HG02759 (cell line): ENCODE data around the gene TRIM38.
"Not testable (repeated sequence)": the region's sequence is repeated elsewhere in the genome, so short reads cannot be mapped to it uniquely, and the experiment has no call there.

ENCODE experiments used
- ATAC-seq: cut with Tn5 transposase; IDR thresholded peaks from one replicate; pipeline ENCODE4 v1.9.1; 2021; ENCODE audit warnings: mild to moderate bottlenecking, moderate library complexity; ENCODE audit not compliant: unreplicated experiment

The TRIM38 gene, protein sequence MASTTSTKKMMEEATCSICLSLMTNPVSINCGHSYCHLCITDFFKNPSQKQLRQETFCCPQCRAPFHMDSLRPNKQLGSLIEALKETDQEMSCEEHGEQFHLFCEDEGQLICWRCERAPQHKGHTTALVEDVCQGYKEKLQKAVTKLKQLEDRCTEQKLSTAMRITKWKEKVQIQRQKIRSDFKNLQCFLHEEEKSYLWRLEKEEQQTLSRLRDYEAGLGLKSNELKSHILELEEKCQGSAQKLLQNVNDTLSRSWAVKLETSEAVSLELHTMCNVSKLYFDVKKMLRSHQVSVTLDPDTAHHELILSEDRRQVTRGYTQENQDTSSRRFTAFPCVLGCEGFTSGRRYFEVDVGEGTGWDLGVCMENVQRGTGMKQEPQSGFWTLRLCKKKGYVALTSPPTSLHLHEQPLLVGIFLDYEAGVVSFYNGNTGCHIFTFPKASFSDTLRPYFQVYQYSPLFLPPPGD

DNA sequence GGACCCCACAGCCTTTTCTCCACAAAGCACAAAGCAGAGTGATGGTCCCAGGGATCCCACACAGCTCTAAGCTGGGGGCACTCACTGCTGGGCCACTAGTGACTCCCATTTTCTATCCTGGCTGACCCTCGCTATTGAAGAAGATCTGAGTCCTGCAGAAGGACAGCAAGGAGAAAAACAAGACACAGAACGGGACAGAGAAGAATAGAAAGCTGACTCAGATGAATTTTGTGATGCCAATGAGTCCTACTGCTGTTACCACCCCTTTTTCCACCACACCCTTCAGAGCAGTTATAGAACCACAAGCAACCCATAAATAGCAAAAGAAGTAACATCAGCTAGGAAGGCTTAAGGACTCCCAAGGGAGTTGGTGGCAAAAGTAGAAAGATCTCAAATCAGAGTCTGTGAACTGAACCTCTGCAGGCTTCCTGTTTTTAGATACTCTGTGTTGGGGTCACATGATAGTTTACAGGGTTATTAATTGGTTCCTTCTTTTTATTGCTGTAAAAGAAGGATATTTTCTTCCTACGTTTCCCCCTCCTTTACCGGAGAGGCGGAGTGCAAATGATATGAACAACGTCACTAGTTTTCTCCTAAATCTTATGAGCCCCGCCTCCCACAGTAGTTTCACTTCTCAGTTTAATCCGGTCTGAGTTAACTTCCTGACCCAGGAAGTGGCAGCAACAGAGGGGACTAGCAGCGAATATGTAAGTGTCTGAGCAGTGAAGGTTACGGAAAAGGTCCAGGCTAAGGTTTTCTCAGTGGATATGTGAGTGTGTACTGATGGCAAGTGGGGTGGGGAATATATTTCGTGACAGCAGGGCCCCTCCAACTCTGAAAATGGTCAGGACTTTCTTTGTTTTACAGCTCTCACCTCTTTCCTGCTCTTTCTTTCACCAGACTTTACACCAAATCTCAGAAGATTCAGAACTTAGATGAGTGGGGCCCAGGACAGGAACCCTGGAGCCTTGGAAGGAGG is at the start of gene TRIM38:
Gene TRIM38, plus strand, starts transcription at position 654 of the 979 bp plus-strand sequence. CDS start 3,721 bp downstream, outside the sequence.
- peak; percentile 80 for ATAC-seq

DNA sequence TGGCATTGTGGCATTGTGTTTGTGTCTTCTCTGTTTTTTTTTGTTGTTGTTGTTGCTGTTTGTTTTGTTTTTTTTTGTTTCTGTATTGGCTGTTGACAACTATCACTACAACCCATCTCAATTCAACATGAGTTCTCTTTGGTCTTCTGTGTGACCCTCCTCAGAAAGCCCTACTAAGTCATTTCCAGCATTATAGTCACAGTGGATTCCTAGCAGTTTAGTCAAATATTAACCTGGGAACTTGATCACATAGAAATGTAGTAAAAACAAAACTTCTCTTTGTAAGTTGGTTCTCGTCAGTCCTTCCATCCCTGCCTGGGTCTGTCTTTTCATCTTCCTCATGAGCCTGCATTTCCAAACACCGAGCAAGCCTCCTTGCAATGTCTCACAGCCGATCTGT is 48.9 kb upstream of the TRIM38 start:
- ATAC-seq, result no peak

DNA sequence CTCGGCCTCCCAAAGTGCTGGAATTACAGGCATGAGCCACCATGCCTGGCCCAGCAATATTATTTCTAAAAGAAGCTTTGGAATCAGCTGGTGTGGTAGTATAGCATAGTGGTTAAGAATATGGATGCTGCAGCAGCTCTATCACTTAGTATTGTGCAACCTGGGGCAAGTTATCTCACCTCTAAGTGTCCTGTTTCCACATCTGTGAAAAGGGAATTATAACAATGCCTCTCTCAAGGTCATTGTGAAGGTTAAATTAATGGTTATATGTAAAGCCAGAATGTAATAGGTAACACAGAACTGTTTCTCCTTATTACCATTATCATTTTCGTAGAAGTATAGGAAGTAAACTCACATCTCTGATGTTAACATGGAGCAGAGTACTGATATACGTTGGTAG is 46.3 kb upstream of the TRIM38 start:
- no peak for ATAC-seq

DNA sequence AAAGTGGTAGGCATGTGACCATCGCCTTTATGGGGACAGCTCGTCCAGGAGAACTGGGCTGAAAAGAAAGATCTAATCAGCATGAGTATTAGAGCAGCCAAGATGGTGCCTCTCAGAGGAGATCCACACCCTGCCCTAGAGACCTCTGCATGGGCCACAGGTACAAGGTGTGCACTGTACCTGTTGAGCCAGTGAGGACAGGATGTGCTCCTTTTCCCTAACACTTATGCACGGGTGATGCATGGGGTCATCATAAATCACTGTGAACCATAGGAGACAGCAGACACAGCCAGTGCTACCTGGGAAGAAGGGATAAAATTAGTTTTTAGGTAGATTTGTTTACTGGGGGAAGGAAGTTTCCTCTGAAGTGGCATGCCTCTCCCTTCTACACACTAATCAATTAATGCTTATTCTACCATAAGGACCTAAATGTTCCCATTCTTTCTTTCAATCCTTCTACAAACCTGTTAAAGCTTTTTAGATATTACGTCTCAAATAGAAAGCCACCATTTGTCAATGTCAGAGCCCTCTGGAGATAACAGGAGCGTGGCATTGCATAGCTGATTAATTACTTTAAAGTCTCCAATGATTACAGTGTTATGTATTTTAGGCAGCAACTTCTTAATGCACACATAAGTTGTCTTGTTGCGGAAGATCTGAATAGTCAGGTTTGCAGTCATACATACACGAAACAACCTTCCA is 45.7 kb upstream of the TRIM38 start:
- ATAC-seq, result no peak

DNA sequence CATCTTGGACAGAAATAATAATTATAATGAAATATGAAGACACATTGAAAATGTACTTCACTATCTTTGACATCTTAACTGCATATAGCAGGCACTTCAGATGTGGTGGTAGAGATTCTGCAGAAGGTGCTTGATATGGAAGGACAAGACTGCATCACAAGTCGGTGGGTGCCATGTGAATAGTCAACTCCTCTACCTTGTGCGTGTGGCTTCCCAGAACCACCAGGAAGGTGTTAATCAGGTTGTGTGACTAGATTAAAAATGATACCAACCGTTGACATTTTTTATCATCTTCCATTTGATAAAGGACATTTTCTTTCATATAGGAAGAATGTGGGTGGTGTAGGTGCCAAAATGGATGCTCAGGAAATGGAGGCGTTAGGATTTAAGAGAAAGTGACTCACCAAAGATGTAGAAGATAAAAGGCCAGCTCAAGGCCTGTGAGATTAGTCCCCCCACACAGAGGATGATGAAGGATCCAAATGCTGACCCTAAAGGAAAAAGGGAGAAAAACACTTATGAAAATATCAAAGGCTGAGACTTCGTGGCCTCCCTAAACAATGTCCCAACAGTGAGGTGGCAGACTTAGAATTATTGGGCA is 44.4 kb upstream of the TRIM38 start:
- ATAC-seq, result no peak

DNA sequence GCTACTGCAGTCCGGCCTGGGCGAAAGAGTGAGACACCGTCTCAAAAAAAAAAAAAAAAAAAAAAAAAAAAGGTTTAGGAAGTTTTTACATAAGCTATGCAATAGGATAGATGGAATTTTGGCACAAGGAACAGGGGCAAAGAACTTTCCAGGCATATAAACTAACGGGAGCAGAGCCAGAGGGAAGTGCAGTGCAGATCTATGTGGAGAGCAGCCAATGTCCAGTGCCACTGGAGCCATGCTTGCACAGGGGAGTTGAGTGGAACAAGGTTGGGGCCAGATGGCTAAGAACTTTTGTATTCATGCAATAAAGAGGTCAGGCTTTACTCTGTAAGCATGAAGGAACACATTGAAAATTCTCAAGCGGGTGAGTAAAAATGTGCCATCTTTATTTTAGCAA is 42.9 kb upstream of the TRIM38 start:
- ATAC-seq, result no peak

DNA sequence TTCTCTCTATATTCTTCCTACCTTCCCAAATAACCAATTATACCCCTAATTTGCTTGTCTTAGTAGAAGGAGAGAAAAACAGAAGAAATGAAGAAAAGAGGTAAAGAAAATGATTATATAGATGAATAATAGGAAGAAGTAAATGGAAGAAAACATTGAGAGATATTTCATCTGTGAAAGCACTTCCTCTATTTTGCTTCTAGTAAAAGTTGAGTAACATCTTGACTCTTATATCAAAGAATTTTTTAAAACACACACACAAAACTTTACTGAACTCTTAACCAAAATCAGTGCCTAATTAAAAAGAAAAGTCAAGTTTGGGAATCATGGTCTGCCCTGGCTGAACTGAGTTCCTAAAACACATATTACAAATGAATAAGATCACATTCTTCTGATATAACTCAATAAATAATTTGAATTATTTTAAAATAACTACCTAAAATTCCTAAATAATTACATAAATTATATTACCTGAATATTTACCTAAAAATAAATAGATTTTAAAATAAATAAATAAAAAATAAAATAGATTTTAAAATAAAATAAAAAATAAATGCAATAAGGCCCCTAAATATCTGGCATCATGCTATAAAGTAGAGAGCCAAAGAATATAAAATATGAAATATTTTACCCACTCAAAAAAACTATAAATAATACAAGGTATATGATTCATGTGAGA is 40.9 kb upstream of the TRIM38 start:
- ATAC-seq, result no peak

DNA sequence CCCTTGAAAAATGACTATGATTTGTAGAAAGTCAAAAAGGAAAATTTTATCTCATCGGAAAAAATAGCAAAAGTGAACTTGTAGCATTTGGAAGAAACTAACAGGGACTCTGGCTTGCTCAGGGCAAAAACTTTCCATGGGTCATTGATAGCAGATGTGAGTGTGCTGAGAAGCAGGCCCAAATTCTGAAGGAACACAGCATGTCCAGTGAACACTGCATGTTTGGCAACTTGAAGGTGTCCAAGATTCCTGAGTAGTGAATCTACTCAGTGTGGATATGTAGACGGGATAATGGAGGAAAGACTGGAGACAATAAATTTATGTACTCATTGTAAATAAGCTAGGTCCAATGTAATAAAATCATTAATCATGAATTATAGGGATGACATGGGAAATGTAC is 40.3 kb upstream of the TRIM38 start:
- no peak for ATAC-seq

DNA sequence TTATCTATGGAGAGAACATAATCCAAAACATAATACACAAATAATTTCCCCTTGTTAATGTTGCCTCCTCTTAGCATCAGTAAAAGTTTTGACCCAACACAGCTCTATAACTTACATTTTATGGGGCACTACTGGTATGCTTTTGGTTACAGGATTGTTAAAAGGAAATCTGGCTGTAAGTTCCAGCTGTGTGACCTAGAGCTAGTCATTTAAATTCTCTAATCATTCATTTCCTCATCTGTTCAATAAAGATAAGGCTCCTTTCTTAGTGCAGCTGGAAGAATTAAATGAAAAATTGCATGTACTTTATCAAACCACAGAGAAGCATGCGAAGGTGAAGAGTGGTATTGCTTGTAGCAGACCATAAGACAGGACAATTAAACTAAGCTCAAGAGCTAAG is 36.7 kb upstream of the TRIM38 start:
- no peak for ATAC-seq

DNA sequence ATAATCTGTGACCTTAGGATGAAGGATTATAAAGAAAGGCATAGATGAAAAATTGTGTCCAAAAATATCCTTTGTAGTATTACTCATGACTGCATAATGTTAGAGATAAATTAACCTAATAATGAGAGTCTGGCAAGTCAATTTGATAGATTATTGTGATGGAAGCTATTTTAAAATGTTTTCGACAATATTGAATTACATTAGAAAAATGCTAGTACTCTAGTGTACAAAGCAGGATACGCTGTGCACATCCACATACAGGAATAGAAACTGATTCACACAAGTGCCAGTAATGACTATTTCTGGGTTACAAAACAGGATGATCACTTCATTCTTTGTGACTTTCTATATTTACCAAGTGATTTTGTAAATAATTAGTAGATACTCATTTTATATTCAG is 35.4 kb upstream of the TRIM38 start:
- no peak for ATAC-seq

DNA sequence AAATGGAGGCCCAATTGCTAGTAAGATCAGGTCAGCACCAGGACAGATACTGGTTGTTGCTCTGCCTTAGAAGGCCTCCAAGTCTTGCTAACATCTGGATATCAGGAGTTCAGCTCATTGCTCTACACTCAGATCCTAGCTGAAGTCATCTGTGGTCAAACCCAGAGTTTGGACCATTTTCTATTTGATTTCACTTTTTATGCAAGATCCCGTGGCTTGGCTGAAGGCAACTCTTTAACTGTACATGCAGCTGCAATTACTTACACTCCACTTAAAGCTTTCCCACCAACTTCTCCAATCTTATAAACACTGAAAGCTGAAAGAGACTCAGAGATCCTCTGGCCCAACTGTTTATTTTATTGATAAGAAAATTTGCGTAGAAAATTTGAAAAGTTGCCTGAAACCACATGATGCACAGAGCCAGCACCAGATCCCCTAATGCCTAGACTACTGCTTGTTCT is 34.8 kb upstream of the TRIM38 start:
- no peak for ATAC-seq

DNA sequence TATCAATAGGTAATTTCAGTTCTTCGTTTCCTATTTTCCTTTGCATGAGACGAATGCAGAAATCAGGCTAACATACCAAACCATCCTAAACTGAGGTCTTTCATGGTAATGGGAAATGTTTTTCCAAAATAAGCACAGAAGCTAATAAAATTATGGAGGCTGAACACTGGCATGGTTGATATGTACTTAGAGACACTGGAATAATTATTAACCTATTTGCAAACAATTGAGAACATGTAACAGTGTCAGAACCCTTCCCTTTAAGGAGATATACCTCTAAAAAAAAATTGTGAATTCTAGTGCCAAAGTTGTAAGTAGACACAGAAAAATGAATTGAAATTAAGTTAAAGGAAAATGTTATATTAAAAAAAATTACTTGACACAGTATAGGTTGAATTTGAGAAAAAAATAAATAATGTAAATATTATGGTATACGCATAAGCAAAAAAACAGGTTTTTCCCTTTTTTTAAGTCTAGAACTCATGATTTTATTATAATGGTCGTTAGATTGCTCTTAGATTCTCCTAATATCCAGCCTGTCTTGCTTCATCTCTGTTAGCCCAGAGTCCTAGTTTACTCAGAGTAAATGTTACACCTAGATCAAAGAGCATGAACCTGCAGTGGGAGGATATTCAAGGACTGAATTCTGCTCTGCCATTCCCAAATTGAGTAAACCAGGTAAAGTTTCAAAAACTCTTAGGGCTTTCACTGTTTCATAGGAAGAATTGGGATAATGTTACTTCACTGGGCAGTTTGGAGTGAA is 33.9 kb upstream of the TRIM38 start:
- no peak for ATAC-seq

DNA sequence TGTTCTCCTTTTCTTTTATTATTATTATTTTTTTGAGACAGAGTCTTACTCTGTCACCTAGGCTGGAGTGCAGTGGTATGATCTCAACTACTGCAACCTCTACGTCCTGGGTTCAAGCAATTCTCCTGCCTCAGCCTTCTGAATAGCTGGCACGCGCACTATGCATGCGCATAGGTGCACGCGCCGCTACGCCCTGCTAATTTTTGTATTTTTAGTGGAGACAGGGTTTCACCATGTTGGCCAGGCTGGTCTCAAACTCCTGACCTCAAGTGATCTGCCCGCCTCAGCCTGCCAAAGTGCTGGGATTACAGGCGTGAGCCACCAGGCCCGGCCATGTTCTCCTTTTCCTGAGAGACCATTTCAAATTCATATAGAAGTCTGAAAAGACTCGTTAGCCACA is 32.8 kb upstream of the TRIM38 start:
- ATAC-seq, result not testable (repeated sequence)

DNA sequence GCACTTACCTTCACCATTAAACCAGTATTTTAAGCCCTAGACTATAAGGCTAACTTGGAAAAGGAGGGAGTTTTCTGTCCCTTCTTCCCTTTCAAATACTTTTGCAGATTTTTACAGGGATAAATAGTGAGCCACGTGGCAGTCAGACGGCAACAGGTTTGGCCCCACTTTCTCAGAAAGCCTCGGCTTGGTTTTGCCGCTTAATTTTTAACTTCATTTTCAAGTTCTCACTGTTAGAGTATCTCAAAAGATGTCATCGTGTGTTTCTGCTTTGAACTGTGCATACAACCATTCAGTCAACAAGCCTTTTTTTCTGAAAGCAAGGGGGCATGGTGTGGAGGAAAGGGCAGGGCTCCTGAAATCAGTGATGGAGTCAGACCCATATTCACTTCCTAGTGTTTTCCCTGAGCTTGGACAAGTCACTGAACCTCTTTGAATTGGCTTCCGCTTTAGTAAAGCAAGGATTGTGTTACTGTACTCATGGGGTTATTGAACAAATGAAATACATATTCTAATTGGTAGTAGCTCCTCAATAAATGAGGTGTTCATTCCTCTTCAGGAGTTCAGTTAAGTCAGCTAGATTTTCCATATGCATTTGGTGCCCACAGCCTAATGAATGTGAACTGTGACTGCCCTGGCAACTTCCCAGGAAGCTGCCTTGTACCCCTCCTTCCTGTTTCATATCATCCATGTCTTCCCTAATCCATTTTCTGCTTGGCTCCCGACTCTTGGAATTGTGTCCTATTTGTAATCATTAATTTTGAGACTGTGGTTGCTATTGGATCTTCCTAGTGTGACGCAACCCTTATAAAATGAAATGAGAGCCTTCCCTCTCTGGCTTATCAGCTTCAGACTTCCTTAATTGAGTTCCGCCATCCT is 31.8 kb upstream of the TRIM38 start, which contains the start of gene SLC17A2:
Gene SLC17A2, minus strand, starts transcription at position 160 of the 879 bp plus-strand sequence. CDS start 4,895 bp downstream, outside the sequence.
- no peak for ATAC-seq

DNA sequence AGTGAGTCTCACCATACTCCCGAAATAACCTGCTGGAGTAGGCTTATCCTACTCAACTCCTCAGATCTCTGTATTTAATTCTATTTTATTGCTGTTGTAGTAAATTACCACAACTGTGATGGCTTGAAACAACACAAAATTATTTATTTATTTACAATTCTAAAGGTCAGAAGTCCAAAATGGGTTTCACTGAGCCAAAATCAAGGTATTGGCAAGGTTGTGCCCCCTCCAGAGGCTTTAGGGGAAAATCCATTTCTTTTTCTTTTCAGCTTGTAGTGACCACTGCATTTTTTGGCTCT is 31.2 kb upstream of the TRIM38 start:
- ATAC-seq, result no peak

DNA sequence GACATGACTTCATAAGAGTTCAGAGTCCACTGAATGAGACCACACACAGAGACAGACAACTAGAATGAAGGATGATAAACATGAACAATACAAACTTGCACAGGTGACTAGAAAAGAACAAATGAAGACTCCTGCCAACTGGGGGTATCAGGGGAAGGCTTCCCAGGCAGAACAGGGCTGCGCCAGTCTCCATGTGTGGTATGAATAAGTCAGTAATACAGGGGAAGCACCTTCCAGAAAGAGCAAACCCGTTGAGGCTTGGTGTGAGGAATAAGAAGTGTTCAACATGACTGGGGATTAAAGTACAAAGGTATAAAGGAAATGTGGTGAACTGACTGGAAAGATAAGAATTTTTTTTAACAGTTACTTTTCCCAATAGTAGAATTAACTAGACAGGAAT is 28.4 kb upstream of the TRIM38 start:
- ATAC-seq, result no peak

DNA sequence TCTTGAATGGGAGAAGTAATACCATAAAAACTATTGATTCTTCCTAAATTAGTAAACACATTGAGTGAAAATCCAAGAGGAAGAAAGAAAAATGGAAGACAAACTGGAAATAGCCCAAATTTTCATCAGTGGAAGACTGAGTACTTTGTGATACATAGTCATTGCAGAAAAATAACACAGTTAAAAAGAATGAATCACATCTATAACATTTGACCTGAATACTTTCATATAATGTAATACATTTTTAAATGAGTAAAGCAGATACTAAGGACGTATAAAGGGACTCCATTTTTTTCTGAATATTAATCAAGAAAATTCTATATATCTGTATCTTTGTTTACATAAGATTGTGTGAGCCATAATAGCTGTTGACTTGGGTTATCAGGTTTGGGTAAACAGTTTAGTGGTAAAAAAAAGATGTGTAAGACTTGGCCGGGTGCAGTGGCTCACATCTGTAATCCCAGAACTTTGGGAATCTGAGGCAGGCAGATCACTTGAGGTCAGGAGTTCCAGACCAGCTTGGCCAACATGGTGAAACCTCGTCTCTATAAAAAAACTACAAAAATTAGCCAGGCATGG is 27.8 kb upstream of the TRIM38 start:
- ATAC-seq, result no peak

DNA sequence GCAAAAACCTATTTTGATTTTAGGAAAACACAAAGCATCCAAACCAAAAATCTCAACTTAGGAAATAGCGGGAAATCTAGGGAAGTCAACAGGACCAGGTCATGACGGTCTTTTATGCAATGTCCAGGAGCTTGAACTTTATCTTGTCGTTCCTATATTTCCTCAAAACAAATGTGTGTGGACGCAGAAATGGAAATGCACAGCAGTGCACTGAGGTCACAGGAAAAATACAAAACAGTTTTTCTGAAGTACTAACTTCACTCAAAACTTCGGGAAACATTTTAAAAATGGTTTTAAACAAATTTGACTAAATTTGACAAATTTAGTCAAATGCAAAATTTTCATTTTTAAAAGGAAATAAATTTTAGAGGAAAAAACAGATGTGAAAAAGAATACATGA is 26.6 kb upstream of the TRIM38 start:
- no peak for ATAC-seq
